Measurements from ENCODE around the gene PTPRN2. TPM values are rescaled to one million over a fixed set of nuclear protein-coding genes. Genes with fewer than 3 reads are reported as not detected.

The PTPRN2 gene
- polyA plus RNA-seq, 1 experiment = 0.02 TPM

DNA sequence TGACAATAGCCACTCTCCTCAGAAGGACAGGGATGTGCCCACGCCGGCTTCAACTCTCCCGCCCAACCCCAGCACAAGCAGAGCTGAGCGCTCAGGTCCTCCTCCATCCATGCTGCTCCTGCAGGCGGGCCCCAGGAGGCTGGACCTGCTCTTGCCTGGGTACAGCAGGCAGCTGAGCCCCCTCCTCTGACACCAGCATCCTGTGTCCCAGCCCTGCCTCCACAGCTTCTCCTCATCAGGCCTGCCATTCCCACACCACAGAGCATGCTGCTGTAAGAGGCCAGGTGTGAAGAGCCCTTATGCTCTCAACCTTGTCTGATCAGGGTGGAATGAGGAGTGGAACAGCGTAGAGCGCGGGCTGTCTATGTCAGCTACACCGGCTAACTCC is 302.2 kb downstream of the PTPRN2 start:
- no peak for DNase-seq (ENCODE audit: low read depth, low spot score)
- H3K27me3 ChIP-seq (ENCODE audit: control insufficient read depth, insufficient read depth, low read length) = no peaks in the 10 kb centered on the region
- peaks cover 59% of the 10 kb centered on the region for H3K9me3 ChIP-seq (ENCODE audit: control insufficient read depth, insufficient read depth, low read length)
- ChIA-PET CTCF (no interaction called here), POLR2A (no interaction called here)
- TF ChIP-seq, protein P1, sequence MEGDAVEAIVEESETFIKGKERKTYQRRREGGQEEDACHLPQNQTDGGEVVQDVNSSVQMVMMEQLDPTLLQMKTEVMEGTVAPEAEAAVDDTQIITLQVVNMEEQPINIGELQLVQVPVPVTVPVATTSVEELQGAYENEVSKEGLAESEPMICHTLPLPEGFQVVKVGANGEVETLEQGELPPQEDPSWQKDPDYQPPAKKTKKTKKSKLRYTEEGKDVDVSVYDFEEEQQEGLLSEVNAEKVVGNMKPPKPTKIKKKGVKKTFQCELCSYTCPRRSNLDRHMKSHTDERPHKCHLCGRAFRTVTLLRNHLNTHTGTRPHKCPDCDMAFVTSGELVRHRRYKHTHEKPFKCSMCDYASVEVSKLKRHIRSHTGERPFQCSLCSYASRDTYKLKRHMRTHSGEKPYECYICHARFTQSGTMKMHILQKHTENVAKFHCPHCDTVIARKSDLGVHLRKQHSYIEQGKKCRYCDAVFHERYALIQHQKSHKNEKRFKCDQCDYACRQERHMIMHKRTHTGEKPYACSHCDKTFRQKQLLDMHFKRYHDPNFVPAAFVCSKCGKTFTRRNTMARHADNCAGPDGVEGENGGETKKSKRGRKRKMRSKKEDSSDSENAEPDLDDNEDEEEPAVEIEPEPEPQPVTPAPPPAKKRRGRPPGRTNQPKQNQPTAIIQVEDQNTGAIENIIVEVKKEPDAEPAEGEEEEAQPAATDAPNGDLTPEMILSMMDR (IDR thresholded peaks at IDR 0.05; ENCODE audit: low read depth, low read length) = no peak
- H3K4me3 ChIP-seq (ENCODE audit: low read depth, low read length) = no peak overlapping the region
- no peak overlapping the region for H3K27ac ChIP-seq (ENCODE audit: low read depth, low read length)

DNA sequence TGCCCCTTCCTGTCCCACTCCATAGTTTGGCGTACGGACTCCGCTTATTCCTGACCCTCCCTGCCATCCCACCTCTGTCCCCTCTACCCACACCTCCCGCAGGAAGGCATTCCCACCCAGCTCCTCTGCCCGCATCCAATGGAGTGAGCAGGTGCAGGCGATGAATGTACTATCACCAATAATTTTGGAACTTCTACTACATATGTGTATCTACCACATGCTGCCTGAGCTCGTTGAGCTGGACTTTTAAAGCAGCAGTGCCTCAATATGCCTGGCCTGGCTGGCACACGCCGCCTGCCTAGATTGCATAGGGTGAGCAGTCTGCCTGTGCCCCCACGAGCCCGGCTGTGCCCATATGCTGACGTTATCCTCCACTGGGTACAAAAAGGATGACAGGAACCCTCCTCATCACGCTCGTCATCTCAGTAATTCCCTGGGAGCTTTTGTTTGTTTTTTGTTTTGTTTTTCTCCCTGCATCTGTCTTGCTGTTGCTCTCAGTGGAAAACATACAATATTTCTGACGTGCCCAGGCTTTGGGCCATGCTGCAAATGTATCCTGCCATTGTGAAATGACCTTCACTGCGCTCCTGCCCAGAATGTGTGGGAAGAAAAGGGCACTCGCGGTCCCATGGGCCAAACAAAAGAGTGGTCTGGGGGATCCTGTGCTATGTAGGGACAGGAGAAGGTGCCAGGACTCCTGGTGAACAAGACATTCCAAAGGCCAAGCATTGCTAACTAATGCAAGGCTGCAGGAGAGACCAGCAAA is 302.8 kb downstream of the PTPRN2 start:
- no peak for DNase-seq (ENCODE audit: low read depth, low spot score)
- peaks cover 59% of the 10 kb centered on the region for H3K9me3 ChIP-seq (ENCODE audit: control insufficient read depth, insufficient read depth, low read length)
- H3K4me3 ChIP-seq (ENCODE audit: low read depth, low read length) = no peak overlapping the region
- ChIA-PET CTCF (no interaction called here), POLR2A (no interaction called here)
- TF ChIP-seq, protein P1 (IDR thresholded peaks at IDR 0.05; ENCODE audit: low read depth, low read length) = no peak
- no peaks in the 10 kb centered on the region for H3K27me3 ChIP-seq (ENCODE audit: control insufficient read depth, insufficient read depth, low read length)
- H3K27ac ChIP-seq (ENCODE audit: low read depth, low read length) = no peak overlapping the region

DNA sequence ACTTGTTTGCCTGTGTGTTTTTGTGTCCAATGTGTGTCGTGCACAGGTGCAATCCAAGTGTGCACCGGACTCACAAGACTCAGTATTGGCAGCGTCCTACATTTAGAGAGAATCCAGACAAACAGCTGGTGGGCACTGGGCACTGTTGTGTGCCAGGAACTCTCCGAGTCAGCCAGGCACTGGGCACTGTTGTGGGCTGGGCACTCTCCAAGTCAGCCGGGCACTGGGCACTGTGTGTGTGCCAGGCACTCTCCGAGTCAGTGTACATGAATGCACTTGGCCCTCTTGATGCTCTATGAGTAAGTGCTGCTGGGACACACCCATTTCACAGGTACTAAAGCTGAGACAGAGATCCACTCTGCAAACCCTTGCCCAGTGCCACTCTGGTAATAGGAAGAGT is 303.5 kb downstream of the PTPRN2 start:
- Histone ChIP-seq H3K27ac (ENCODE audit: low read depth, low read length) (no peak overlapping the region), H3K4me3 (ENCODE audit: low read depth, low read length) (no peak overlapping the region), H3K27me3 (ENCODE audit: control insufficient read depth, insufficient read depth, low read length) (no peaks in the 10 kb centered on the region), H3K9me3 (ENCODE audit: control insufficient read depth, insufficient read depth, low read length) (peaks cover 63% of the 10 kb centered on the region)
- ChIA-PET CTCF (no interaction called here), POLR2A (no interaction called here)
- TF ChIP-seq, protein P1 (IDR thresholded peaks at IDR 0.05; ENCODE audit: low read depth, low read length) = no peak
- DNase-seq (ENCODE audit: low read depth, low spot score) = no peak

DNA sequence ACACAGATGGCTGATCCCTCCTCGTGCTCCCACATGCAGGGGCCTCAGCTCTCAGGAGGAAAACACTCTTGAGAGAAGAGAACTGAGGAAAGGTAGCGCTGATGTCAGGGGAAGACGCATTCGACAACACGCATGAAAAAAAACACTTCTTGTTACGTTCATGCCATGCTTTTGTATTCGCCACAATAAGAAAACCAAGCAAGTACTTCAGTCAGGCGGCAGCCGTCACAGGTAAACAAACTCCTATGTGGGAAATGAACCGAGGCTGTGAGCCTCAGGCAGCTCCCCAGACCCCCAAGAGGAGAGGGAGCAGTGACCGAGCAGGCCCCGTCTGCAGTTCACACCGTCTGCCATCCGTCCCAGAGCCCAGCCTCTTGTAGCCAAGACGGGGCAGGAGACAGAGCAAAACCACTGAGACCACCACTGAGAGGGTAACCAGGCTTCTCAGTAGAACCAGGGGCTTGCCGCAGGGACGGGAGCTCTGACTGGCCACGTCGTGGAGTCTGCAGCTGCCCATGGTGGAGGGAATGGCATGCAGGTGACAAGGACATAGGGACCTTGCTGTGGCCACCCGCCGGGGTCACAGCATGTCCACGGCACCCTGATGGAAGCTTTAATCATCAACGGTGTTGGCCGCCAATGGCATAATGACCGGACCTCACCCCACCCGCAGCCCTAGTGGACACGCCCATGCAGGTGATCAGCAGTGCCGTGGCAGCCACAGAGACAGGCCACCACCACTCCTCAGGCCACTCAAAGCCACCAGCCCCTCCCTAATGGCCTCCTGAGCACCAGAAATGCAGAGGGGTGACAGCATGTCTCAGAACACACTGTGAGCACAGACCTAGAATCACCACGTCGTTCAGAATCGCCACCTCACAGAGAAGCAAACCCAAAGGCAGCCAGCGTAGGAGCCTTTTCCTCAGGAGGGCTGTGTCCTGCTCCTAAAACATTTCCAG is 304.3 kb downstream of the PTPRN2 start:
- no peak for DNase-seq (ENCODE audit: low read depth, low spot score)
- H3K9me3 ChIP-seq (ENCODE audit: control insufficient read depth, insufficient read depth, low read length) = peaks cover 71% of the 10 kb centered on the region
- H3K27me3 ChIP-seq (ENCODE audit: control insufficient read depth, insufficient read depth, low read length) = no peaks in the 10 kb centered on the region
- H3K27ac ChIP-seq (ENCODE audit: low read depth, low read length) = no peak overlapping the region
- CTCF ChIA-PET = no interaction called here
- TF ChIP-seq, protein P1 (IDR thresholded peaks at IDR 0.05; ENCODE audit: low read depth, low read length) = no peak
- no peak overlapping the region for H3K4me3 ChIP-seq (ENCODE audit: low read depth, low read length)
- POLR2A ChIA-PET = no interaction called here

DNA sequence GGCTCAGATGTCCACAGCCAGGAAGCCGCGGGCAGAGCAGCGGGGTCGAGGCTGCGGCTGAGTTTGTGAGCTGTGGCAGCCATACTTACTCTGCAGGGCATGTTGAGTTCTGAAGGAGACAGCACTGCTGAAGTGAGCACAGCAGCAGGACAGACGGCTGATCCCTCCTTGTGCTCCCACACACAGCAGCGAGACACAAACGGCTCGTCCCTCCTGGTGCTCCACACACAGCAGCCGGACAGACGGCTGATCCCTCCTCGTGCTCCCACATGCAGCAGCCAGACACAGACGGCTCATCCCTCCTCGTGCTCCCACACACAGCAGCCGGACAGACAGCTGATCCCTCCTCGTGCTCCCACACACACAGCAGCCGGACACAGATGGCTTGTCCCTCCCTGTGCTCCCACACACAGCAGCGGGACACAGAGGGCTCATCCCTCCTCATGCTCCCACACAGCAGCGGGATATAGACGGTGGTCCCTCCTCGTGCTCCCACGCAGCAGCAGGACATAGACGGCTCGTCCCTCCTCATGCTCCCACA is 305.1 kb downstream of the PTPRN2 start:
- CTCF ChIA-PET = no interaction called here
- Histone ChIP-seq H3K4me3 (ENCODE audit: low read depth, low read length) (no peak overlapping the region), H3K27ac (ENCODE audit: low read depth, low read length) (no peak overlapping the region), H3K27me3 (ENCODE audit: control insufficient read depth, insufficient read depth, low read length) (no peaks in the 10 kb centered on the region), H3K9me3 (ENCODE audit: control insufficient read depth, insufficient read depth, low read length) (peaks cover 79% of the 10 kb centered on the region)
- TF ChIP-seq, protein P1 (IDR thresholded peaks at IDR 0.05; ENCODE audit: low read depth, low read length) = no peak
- DNase-seq (ENCODE audit: low read depth, low spot score) = no peak
- POLR2A ChIA-PET = no interaction called here
